Keratinocyte (primary cell): ENCODE results near the gene IRF9.

ENCODE experiments used
- EZH2 ChIP-seq: IDR thresholded peaks from one replicate; pipeline ENCODE4 v1.6.1; 2012; ENCODE audit warnings: inconsistent platforms, mild to moderate bottlenecking, low read length, moderate library complexity
- TF ChIP-seq, protein P1 (sequence below), 3 experiments: IDR thresholded peaks in 1 of 3; conservative IDR thresholded peaks in 1 of 3; optimal IDR thresholded peaks in 1 of 3; 2 replicates in 2 of 3; 3 replicates in 1 of 3; pipeline versions ENCODE3 to v1.5.1; 2011; ENCODE audit warnings: low read length in 3 of 3, mild to moderate bottlenecking in 3 of 3, moderate library complexity in 2 of 3, control low read depth in 1 of 3, inconsistent platforms in 1 of 3; ENCODE audit not compliant: insufficient read depth in 2 of 3; ENCODE audit errors: extremely low read depth in 1 of 3

DNA sequence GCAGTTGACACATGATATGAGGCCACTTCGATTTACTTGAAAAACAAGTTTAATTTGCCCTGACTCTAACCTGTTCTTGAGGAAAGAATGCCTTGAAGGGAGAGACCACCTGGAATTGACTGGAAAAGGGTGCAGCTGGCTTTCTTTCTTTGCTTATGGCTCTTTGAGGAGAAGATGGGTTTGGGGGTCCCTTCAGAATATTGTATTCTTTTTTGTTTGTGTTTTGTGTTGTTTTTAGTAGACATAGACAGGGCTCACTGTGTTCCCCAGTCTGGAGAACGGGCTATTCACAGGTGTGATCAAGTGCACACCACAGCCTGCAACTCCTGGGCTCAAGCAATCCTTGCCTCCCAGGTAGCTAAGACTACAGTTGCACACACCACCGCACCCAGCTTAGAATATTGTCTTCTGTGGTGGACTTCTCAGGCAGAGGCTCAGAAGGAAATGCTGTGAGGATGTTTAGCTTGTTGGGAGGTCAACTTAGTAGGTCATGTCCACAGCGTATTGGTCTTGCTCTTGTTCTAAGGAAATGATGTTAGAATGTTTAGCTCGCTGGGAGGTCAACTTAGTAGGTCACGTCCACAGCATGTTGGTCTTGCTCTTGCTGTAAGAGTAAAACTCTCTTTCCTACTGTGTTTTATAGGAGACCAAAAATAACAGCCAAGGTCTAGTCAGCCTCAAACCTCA, 44.8 kb upstream of the IRF9 start:
- TF ChIP-seq, protein P1, sequence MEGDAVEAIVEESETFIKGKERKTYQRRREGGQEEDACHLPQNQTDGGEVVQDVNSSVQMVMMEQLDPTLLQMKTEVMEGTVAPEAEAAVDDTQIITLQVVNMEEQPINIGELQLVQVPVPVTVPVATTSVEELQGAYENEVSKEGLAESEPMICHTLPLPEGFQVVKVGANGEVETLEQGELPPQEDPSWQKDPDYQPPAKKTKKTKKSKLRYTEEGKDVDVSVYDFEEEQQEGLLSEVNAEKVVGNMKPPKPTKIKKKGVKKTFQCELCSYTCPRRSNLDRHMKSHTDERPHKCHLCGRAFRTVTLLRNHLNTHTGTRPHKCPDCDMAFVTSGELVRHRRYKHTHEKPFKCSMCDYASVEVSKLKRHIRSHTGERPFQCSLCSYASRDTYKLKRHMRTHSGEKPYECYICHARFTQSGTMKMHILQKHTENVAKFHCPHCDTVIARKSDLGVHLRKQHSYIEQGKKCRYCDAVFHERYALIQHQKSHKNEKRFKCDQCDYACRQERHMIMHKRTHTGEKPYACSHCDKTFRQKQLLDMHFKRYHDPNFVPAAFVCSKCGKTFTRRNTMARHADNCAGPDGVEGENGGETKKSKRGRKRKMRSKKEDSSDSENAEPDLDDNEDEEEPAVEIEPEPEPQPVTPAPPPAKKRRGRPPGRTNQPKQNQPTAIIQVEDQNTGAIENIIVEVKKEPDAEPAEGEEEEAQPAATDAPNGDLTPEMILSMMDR (optimal IDR thresholded peaks at IDR 0.05 in 1 of 3, IDR thresholded peaks at IDR 0.05 in 1 of 3, conservative IDR thresholded peaks at IDR 0.05 in 1 of 3; ENCODE audit: extremely low read depth in 1 of 3, insufficient read depth in 2 of 3, low read length in 3 of 3) = no peak
- no peak for TF ChIP-seq EZH2
